Right renal pelvis (tissue), 4 donors: ENCODE data around the gene FNDC10. TPM values are rescaled to one million over a fixed set of nuclear protein-coding genes. Genes with fewer than 3 reads are reported as not detected.

Experiments
- DNase-seq, 4 donors: peaks; one replicate each; pipeline ENCODE4 v3.0.0-alpha.2; 2013; ENCODE audit warnings: low read depth in 4 of 4, low spot score in 3 of 4, missing footprints in 1 of 4
- polyA plus RNA-seq, 4 donors: library from polyadenylated mRNA; unstranded; fragments of 120-200 nt; gene quantifications; one replicate each; pipeline ENCODE4 v1.2.1, GENCODE V29; 2013; ENCODE audit not compliant: insufficient read length in 4 of 4

FNDC10 gene
- polyA plus RNA-seq, 4 donors, result 1.5 to 4.5 (median 2.6) TPM

DNA sequence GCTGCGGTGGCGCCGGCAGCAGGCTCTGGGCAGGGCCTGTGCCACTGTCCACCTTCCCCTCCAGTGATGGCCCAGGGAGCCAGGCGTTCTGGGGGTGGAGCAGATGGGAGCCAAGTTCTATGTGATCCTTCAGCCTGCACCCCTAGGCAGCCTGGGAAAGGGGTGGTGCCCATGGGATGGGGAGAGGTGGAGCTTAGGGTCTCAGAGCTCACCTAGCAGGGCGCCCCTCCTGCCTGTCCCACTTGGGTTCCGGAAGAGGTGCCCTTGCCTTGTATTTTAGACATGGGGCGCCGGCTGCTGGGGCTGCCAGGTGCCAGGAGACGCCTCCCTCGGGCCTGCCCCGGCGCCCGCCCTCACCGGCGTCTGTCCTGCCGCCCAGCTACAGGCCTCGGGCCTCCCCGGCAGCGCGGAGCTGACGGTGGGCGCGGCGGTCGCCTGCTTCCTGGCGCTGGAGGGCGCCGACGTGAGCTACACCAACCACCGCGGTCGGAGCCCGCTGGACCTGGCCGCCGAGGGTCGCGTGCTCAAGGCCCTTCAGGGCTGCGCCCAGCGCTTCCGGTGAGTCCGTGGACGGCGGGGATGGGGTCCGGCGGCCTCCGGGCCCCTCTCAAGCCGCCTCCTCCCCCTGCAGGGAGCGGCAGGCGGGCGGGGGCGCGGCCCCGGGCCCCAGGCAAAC lies 29.0 kb upstream of the FNDC10 start:
- no peak for DNase-seq

DNA sequence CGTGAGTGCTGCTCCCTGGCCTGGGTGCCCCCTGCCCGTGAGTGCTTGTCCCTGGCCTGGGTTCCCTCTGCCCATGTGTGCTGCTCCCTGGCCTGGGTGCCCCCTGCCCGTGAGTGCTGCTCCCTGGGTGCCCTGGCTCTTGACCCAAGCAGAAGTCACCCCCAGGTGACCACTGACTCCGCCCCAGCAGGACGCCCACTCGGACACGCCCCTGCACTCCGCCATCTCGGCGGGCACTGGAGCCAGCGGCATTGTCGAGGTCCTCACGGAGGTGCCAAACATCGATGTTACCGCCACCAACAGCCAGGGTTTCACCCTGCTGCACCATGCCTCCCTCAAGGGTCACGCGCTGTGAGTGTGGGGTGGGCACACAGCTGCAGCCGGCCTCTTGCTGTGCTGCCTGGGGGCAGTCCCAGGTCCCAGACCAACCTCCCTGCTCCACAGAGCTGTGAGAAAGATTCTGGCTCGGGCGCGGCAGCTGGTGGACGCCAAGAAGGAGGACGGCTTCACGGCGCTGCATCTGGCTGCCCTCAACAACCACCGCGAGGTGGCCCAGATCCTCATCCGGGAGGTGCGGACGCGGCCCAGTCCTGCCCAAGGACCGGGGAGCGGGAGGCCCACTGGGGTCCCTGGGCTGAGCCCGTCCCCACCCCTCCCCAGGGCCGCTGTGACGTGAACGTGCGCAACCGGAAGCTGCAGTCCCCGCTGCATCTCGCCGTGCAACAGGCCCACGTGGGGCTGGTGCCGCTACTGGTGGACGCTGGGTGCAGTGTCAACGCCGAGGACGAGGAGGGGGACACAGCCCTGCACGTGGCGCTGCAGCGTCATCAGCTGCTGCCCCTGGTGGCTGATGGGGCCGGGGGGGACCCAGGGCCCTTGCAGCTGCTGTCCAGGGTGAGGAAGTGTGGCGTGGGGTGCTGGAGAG lies 28.2 kb upstream of the FNDC10 start:
- DNase-seq, result no peak

DNA sequence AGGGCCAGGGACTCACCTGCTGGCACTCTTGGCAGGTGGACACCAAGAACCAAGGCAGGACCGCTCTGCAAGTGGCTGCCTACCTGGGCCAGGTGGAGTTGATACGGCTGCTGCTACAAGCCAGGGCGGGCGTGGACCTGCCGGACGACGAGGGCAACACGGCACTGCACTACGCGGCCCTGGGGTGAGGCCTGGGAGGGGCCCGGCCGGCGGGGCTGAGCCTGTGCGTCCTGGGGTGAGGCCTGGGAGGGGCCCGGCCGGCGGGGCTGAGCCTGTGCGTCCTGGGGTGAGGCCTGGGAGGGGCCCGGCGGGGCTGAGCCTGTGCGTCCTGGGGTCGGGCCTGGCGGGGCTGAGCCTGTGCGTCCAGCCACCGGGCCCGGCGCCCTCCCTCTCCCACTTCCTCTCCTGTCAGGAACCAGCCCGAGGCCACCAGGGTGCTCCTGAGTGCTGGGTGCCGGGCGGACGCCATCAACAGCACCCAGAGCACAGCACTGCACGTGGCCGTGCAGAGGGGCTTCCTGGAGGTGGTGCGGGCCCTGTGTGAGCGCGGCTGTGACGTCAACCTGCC lies 27.4 kb upstream of the FNDC10 start:
- DNase-seq, result no peak

DNA sequence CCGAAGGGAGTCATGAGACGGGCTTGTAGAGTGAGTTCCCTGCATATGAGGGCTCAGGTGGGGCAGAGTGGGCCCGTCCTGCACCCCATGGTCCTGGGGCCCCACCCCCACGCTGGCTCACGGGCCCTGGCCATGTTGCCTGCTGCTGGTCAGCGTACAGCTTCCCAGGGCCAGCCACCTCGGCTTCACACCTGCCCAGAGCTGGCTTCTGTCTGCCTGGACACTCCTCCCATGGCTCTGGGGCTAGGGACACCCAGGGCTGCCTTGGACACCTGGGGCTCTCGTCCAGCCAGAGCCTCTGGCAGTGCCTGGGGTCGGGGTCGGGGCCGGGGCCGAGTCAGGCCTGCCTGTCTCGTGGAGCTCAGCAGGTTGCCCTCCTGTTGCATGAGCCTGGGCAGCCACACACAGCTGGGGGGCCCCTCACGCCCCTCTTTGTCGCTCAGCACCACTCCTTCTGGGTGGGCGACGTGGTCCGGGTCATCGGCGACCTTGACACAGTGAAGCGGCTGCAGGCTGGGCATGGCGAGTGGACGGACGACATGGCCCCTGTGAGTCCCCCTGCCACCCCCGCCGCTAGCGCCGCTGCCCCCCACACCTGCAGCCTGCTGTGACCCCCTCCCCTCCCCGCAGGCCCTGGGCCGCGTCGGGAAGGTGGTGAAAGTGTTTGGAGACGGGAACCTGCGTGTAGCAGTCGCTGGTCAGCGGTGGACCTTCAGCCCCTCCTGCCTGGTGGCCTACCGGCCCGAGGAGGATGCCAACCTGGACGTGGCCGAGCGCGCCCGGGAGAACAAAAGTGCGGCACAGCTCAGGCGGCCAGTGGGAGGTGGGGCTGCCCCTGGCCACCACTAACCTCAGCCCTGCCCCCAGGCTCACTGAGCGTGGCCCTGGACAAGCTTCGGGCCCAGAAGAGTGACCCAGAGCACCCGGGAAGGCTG lies 26.5 kb upstream of the FNDC10 start:
- DNase-seq, result no peak

DNA sequence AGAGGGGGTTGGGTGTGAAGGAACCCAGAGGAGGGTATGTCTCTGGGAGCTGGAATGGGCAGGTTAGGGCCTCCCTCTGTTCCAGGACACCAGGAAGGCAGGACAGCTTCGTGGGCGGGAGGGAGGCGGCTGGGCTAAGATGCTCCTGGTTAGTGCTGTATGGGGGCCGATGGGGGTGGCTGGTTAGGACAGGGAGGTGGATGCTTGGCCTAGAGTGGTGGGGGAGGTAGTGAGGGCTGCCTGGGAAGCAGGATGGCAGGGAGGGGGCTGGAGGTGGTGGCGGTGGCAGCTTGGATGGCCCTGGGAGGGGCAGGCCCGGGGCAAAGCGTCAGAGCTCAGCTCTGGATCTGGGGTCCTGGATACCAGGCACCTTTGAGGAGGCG lies 25.9 kb upstream of the FNDC10 start:
- no peak for DNase-seq

DNA sequence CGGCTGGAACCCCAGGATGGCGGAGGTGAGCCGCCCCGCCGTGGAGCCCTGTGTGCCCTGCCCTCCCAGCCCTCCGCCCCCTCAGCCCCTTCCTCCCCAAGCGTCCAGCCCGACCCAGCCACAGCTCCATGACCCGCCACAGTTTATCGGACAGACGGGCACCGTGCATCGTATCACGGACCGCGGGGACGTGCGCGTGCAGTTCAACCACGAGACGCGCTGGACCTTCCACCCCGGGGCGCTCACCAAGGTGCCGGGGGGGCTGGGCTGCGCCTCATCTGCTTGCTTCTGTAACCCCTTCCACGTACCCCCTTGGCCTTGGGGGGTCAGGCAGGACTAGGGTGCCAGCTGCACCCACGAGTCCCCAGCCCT lies 25.5 kb upstream of the FNDC10 start:
- DNase-seq, result no peak

DNA sequence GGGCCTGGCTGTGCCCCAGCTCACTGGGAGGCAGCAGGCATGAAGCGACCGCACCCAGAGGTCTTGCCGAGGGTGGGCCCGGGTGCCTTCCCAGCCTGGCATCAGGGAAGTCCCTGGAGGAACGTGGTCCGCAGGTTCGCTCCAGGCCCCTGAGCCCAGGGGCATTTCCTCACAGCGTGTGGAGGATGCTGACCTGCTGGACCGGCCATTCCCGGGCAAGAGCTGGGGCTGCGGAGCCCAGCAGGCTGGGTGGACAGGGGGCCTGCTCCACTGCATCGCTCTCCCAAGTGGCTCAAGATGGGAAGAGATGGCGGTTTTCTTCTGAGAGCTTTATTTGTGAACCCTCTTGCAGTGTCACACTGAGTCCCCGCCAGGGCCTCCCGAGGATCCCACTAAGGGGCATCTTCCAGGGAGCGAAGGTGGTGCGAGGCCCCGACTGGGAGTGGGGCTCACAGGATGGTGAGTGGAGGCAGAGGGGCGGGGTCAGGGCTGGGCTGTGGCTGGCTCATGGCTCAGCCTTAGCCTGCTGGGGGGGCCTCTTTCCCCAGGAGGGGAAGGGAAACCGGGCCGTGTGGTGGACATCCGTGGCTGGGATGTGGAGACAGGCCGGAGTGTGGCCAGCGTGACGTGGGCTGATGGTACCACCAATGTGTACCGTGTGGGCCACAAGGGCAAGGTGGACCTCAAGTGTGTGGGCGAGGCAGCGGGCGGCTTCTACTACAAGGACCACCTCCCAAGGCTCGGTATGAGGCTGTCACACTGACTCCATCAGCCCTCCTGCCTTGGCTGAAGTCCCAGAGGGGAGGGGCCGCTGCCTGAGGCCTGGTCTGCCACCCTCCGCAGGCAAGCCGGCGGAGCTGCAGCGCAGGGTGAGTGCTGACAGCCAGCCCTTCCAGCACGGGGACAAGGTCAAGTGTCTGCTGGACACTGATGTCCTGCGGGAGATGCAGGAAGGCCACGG lies 24.8 kb upstream of the FNDC10 start:
- no peak for DNase-seq

DNA sequence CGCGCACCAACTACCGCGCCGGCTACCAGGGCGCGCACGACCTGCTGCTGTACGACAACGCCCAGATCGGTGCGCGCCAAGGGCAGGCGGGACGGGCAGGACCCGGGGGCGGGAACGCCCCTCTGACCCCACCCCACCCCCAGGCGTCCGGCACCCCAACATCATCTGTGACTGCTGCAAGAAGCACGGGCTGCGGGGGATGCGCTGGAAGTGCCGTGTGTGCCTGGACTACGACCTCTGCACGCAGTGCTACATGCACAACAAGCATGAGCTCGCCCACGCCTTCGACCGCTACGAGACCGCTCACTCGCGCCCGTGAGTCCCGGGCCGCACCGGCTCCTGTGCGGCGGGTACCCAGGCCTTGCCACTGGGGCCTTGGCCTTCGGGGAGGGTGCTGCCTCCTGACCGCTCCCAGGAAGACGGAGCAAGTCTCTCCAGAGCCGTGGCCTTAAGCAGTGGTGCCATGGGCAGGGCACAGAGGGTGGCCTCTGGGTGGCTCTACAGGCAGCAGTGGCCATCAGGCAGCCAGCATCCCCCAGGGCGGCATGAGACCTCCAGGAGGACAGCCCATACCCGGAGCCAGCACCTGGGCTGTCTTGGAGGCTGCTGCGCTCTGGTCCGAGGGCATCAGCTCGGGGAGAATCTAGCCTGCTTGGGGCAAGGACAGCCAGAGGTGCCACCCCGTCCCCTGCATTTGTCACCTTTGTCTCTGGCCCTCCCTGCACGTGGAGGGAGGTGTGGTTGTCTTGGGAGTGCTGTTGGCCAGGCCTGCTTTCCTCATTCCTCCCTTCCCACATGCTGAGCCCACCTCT lies 23.9 kb upstream of the FNDC10 start:
- DNase-seq, result no peak

DNA sequence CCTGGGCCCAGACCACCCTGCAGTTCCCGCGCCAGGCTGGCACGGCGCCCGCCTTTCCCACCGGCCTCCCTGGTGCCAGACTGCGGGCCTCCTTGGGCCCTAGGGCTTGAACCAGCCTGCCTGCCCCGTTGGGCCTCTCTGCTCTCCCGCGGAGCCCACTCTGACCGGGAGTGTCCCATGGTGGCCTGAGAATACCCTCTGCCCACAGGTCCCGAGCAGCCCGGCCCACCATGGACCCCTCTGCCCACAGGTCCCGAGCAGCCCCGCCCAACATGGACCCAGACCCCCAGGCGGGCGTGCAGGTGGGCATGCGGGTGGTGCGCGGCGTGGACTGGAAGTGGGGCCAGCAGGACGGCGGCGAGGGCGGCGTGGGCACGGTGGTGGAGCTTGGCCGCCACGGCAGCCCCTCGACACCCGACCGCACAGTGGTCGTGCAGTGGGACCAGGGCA lies 23.3 kb upstream of the FNDC10 start:
- no peak for DNase-seq

DNA sequence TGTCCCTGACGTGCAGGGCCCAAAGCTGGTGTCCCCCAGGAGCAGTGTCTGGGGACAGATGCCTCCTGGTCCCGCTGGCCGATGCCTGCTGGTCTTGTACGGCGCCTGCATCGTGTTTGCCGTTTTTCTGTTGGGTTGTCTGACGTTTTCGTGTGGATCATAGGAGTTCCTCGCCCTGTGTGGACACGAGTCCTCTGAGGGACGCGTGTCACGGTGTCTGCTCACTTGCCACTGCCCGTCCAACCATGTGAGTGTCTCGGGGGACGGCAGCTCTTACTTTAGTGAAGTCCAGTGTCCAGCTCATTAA lies 22.8 kb upstream of the FNDC10 start:
- no peak for DNase-seq

DNA sequence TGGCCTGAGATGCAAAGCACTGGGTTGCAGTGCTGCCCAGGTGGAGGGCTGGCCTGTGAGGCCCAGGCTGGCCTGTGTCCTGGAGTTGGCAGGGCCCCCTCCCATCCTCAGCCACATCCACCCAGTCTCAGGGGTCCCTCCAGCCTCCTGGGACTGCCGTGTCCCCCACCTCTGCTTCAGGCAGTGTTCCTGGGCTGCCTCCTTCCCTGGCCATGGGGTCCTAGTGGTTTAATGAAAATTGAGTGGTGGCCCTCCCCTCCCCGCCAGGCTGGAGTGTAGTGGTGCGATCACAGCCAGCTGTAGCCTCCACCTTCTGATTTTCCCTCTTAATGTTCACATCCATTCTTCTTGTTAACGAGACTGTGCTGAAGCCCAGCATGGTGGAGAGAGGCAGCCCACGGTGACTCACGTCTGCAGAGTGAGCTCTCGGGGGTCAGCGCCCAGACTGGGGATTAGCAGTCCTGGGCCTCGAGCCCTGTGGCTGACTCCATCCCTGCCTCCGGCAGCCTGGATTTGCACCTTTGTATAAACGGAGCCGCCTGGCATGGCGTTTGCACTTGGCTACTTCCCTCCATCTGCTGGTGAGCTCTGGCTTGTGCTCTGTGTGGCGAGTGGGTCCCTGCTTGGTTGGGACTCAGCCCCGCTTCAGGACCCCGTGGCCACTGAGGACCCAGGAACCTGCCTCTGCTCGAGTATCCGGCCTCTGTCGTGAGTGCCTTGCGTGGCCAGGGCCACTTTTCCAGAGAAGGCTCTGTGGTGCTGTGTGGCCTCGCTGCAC lies 22.3 kb upstream of the FNDC10 start:
- no peak for DNase-seq

DNA sequence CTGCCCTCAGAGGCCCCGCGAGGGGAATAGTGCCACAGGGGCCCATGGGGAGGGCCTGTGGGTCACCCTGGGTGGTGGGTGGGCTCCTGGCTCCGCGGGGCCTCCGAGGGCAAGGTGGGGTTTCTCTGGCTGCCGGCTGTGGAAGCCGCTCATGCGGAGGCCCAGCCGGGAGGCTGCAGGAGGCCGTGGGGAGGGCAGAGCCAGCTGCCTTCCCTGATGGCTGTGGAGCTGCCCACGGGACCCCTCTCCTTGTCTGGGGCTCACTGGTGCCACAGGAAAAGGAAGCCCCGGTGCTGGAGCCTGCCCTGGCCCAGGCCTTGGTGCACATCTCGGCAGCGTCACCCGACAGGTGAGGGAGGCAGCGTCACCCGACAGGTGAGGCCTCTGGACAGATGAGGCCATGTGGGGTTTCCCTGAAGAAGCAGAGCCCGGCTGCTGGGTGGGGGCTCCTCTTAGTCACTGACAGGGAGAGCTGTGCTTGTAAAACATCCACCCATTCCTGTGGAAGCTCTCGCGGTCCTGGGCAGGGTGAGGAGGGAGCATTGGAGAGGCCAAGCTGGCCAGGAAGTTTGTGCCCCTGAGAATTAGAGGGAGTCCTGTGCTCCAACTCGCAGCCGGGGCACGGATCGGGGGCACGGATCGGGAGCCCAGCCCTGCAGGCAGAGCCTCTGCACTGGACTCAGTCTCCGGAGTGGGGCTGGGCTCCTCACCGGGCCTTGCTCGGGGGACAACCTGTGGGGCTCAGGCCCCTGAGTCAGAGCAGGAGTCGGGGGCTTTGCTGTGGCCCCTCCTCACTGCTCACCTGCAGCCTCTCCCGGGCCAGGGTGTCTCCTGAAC lies 21.5 kb upstream of the FNDC10 start:
- DNase-seq, result no peak

DNA sequence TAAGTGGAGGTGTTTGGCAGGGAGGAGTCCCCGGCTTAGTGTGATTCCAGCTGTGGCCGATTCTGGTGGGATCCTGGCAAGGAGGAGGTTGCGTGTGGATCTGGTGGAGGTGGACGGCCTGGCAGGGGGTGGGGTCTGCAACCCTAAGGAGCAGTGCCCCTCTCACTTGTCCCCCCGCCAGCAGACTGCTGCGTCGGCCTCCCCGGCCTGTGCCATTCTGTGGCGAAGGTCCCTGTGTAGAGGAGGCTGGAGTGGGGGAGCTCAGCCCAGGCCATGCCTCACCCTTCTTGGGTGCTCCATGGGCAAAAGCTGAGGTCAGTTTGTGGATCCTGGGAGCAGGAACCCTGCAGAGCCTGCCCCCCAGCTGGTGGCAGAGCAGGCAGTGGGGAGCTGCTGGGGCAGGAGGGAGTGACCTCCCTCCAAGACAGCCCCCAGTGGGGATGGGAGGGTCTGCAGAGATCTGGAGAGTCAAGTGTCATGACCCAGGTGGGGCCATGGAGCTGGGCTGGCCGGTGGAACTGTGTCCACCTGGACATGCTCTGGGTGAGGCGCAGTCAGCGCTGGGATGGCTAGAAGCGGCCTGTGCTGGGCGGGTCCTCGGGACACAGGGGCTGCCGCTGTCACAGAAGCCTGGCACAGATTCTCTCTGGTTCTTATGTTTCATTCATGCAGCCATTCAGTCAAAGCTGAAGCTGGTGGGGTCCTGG lies 20.7 kb upstream of the FNDC10 start:
- no peak for DNase-seq

DNA sequence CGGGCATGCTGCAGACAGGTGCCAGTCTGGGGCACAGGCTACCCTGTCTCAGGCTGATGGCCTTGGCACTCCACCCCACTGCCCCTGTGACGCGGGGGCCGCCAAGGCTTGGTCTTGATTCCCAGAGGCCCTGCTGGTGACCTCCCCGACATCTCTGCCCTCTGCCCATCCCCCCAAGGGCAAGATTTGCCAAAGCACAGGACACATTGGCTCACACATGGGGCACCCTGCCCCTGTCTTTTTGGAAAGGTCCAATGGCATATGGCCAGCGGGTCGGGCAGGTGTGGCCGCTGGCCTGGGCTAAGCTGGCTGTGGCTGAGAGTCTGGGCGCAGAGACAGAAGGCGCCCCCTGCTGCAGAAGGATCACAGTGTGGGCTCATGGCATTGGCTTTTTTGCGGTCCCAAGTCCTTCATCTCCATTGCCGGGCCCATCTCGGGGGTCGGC lies 20.0 kb upstream of the FNDC10 start:
- DNase-seq, result no peak

DNA sequence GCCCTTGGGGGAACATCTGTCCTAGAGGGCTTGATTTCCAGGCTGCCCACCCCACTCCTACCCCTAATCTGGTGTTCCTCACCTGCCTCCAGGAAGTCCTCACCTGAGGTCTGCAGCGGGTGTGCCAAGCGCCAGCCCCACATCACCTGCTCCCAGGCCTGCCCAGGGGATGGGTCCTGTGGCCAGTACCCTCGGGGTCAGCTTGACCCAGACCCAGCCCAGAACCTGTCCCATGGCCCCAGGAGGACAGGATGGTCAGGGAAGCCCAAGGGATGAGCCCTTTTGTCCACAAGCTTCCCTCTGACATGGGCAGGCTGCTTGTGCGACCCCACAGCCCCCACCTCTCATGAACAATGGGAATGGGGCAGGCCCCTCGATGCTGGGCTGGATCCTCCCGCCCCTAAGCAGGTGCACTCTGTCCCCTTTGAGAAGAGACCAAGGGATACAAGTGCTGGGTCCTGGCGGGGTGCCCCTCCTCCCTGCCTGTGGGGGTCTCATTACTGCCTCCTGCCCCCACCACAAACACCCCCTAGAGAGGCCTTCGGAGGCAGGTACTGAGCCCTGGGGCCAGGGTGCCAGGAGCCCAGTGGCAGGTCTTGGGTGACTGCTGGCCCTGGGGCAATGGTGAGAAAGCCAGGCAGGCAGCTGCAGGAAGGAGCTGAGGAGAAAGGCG lies 18.6 kb upstream of the FNDC10 start:
- DNase-seq, result no peak

DNA sequence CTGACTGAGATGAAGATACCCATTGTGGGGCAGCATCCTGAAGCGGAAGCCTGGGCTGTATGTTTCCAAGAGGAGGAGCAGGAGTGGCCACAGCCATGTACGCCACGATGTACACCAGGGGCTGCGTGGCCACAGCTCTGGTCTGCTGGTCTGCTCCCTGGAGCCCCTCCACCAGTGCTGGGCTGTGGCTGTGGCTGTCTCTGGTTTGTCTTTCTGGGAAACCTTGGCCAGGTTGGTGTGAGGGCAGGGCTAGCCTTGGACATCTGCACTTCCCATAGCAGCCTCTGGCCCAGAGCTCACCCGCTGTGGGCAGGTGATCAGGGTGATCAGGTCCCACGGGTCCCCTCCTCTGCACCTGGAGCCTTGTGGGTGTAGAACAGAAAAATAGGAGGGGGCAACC lies 18.0 kb upstream of the FNDC10 start:
- no peak for DNase-seq
